Pulmonary artery endothelial cell (primary cell): ENCODE measurements around the gene IGF2R. TPM values are rescaled to one million over a fixed set of nuclear protein-coding genes. Genes with fewer than 3 reads are reported as not detected.
"Not testable (repeated sequence)": the region's sequence is repeated elsewhere in the genome, so short reads cannot be mapped to it uniquely, and the experiment has no call there.

Experiments used
- DNase-seq: peaks from one replicate; pipeline ENCODE4 v3.0.0-alpha.2; 2011; ENCODE audit warnings: low read depth, low spot score
- total RNA-seq: library from RNA; depleted of rRNA; stranded (reverse); fragments of >200 nt; gene quantifications from 2 replicates; pipeline ENCODE4 v1.2.3, GENCODE V29; 2014

The IGF2R gene
- total RNA-seq, 1 donor from 2014 or later = 63.2 TPM

DNA sequence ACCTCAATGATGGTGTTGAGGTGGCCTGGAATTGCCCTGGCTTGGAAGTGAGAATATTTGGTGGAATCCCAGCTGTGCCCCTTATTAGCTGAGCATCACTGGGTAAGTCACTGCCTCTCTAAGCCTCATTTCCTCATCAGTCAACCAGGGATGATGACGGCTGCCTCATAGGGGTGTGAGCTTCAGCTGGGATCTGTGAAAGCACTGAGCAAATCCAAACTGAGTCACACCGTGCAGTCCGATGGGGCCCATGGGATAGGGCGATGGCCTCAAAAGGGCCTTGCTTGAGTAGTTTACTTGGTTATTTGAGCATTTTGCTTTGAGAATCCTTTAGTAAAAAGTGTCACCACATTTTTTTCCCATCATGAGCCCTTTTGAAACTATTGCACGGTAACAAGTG lies 153.9 kb downstream of the IGF2R start:
- DNase-seq = no peak

- DNase-seq = no peak
These were observed 155.1 kb downstream of the IGF2R start for GRCh38 chr6:160124007-160124406.

DNA sequence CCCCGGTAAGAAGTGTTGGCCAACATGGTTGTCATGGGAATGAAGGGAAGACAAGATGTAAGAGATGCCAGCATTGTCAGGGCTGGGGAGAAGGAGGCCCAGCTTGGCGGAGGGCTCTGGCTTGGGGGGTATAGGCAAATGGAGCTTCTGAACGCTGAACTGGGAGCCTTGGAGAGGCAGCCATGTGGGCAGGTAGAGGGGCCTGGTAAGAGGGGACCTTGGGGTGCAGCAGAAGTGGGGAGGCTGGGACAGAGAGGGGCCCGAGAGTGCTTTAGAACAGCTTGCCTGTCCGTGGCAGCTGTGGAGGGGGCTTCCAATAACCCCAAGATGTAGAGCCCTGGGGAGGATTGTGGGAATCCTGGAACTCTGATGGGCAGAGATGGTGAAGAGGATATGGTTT lies 155.7 kb downstream of the IGF2R start:
- no peak for DNase-seq

DNA sequence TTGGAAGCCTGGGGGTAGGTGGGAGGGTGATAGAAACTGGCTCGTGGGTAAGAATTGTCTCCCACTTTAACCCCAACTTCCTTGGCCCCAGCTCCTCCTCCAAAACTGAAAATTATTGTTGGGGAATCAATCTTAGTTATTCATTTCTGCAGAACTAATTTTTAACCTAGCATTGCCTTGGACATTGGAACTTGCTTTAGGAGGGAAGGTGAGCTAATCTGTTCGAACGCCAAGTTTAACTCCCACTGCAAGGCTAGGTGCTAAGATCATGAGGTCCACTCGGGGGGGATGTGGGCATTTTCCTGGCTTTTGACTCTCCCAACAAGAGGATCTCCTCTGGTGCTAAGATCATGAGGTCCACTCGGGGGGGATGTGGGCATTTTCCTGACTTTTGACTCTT lies 156.2 kb downstream of the IGF2R start:
- not testable (repeated sequence) for DNase-seq

DNA sequence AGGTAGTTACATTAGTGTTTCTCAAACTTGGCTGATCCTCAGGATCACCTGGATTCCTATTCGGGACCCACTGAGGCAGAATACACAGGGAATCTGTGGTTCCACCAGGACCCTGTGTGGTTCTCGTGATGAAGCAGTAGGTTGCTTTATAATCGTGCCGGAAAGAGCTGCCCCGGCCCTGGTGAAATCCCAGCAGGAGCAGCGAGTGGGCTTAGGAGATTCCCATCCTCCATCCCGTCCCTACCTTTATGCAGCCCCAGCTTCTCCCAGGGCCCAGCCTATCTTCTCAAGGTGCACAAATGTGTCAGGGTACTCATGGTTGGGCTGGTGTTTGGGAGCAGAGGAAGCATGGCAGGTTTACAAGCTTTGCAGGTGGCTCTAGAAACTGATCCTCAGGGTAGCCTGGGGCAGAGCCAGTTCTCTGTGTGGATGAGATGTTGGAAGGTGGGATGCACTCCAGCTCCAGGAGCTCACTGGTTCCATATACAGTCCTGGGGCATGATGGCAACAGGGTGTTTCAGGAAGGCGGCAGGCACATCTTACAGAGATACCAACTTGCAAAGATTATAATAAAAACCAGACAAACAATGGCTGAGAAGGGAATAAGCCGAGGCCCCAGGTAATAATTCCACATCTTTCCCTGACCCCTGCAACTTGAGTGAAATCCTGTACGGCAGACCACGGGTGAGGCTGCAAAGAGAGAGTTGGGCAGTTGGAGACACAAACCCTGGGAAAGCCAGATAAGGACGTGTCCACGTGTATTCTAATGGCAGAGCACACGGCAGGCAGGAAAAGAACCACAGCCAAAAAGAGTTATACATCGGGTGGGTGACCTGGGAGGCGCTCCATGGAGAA lies 158.6 kb downstream of the IGF2R start:
- no peak for DNase-seq

GRCh38 chr6:160128125-160128683 lies 159.3 kb downstream of the IGF2R start:
- DNase-seq = no peak

DNA sequence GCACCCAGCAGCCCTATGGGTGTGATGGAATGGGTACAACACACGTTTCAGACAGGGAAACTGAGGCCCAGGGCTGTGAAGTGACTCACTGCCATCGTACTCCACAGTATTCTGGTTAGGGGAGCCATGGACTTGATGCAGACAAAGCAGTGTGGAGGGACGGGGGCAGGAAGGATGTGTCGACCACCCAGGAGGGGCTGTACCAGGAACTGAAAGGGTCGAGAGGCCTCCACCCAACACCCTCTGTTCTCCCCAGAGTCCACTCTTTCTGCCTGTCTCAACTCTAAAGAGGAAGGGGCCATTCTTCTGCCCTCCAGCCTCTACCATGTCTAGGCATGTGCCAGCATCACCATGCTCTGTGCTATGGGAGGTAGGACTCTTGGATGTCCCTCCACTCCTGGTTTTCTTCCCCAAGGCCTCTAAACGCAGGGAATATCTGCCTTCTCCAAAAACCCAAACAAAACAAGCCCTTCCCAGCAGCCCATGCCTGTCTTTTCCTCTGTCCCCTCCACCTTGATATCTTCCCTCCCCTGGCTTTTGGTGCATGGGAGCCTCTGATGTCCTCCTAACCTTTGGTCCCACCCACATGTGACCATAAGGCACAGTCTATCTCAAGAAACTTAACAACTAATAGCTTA lies 160.1 kb downstream of the IGF2R start:
- DNase-seq = no peak

DNA sequence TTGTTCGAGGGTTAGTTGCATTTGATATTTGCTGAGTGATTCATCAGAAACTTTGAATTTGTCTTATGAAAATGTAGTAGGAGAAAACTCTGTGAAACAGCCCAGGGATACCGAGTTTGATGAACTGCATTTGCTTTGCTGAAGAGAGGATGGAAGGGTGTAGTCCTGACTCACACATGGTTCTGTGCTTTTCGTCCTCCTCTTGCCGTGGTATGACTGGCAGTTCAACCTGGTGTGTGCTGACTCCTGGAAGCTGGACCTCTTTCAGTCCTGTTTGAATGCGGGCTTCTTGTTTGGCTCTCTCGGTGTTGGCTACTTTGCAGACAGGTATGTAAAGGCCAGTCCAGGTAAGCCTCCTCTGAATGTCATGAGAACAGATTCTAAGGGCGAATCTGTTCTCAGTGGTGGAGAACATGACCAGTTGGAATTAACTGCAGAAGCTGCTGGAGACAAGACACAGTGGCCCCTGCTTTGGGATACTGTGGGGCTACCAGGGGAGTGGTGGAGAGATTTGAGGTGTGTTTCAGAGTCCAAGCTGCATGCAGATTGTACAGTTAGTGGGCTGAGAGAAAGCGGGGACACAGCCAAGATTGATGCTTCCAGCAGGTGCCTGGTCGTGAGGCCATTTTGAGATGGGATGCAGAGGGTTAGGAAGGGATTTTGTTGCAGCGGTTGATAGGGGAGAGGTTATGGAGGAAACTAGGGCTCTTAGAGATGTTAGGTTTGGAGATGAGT lies 161.2 kb downstream of the IGF2R start:
- DNase-seq = no peak

- no peak for DNase-seq
These were observed 162.0 kb downstream of the IGF2R start for GRCh38 chr6:160130729-160131484.

GRCh38 chr6:160131636-160132296 lies 162.9 kb downstream of the IGF2R start:
- no peak for DNase-seq

- no peak for DNase-seq
These were observed 163.4 kb downstream of the IGF2R start for GRCh38 chr6:160132297-160132637.

DNA sequence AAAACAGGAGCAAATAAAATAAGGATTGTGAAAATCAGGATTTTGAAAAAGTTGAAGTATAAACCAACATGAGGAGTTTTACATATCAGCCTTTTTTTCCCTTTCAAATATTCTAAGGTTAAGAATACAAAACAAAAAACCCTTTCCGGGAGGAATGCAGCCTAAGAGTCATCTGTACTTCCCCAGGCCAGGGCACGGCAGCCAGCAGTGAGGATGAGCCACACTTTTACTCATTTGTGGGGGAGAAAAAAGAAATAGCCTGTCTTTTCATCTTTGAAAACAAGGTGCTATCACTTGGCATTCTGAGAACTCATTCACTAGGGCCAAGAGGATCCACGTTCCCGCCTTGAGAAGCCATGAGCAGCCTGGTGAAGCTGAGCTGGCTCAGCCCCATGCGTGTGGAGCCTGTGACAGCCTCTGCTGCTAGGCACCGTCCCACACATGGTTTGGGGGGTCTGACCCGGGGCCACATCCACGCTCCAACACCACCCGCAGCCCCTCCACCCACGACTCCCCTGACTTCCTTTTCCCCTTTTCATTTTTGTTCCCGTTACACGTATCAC lies 164.0 kb downstream of the IGF2R start:
- DNase-seq = no peak

DNA sequence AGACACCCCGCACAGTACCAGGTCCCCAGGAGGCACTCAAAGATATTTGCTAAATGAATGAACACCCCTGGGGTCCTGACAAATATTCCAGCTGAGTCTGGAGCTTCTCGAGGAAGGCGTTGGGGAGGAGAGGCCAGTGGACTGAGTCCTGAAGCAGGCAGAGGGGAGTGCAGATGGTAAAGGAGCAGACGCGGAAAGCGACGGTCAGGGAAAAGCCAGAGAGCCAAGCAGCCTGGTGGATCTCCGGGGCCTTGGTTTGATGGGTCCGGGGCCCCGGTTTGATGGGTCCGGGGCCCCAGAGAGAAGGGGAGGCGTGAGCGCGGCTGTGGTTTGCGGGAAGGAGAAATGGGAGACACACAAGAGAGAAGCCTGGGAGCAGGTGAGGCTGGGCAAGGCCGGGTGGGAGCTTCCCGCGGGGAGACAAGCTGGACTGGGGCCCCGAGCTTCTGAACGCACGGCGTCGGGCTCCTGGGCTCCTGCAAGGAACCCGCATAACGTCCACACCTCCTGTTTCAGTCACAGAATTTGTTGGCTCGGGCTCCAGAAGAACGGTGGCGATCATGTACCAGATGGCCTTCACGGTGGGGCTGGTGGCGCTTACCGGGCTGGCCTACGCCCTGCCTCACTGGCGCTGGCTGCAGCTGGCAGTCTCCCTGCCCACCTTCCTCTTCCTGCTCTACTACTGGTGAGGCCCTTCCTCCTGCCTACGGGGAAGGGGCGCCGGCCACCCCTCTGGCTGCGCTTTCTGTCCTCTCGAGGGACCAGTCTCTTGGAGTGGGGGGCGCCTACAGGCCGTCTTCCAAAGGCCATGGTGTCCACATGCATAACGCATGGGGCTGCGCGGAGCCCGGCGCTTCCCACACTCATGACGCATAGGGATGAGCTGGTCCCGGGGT lies 164.8 kb downstream of the IGF2R start:
- no peak for DNase-seq

DNA sequence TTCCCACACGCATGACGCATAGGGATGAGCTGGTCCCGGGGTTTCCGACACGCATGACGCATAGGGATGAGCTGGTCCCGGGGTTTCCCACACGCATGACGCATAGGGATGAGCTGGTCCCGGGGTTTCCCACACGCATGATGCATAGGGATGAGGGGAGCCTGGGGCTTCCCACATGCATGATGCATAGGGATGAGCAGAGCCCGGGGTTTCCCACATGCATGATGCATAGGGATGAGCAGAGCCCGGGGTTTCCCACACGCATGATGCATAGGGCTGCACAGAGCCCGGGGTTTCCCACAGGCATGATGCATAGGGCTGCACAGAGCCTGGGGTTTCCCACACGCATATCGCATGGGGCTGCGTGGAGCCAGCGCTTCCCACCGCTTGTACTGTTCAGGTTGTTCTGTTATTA lies 165.5 kb downstream of the IGF2R start:
- DNase-seq = not testable (repeated sequence)

- no peak for DNase-seq
These were observed 166.1 kb downstream of the IGF2R start for GRCh38 chr6:160134779-160135547.

- no peak for DNase-seq
These were observed 167.2 kb downstream of the IGF2R start for GRCh38 chr6:160135907-160136655.

- no peak for DNase-seq
These were observed 168.5 kb downstream of the IGF2R start for GRCh38 chr6:160137130-160137988.
